Panc1 (cell line): ENCODE measurements around the gene WNK3.

ENCODE experiments used
- POLR2AphosphoS5 ChIP-seq: IDR thresholded peaks from 2 replicates; pipeline ENCODE4 v1.6.1; 2012; ENCODE audit warnings: mild to moderate bottlenecking, low read depth, low read length, moderate library complexity
- SIN3A ChIP-seq: IDR thresholded peaks from 2 replicates; pipeline ENCODE4 v1.6.1; 2012; ENCODE audit warnings: low read depth, mild to moderate bottlenecking, low read length, moderate library complexity, borderline replicate concordance; ENCODE audit not compliant: insufficient read depth
- TCF7L2 ChIP-seq: IDR thresholded peaks from 2 replicates; pipeline ENCODE4 v1.6.1; 2011; ENCODE audit warnings: mild to moderate bottlenecking, low read depth, low read length, inconsistent platforms
- TF ChIP-seq, protein P1 (sequence below): fragments of 450-650 bp; IDR thresholded peaks from 2 replicates; pipeline ENCODE4 v1.5.1; 2017; ENCODE audit warnings: mild to moderate bottlenecking
- TF ChIP-seq, protein P2 (sequence below), 2 experiments: IDR thresholded peaks; 2 replicates each; pipeline ENCODE4 v1.6.1; 2011 to 2012; ENCODE audit warnings: low read depth in 2 of 2, control low read depth in 1 of 2, low read length in 1 of 2, mild to moderate bottlenecking in 1 of 2, moderate library complexity in 1 of 2; ENCODE audit not compliant: insufficient read depth in 1 of 2

DNA sequence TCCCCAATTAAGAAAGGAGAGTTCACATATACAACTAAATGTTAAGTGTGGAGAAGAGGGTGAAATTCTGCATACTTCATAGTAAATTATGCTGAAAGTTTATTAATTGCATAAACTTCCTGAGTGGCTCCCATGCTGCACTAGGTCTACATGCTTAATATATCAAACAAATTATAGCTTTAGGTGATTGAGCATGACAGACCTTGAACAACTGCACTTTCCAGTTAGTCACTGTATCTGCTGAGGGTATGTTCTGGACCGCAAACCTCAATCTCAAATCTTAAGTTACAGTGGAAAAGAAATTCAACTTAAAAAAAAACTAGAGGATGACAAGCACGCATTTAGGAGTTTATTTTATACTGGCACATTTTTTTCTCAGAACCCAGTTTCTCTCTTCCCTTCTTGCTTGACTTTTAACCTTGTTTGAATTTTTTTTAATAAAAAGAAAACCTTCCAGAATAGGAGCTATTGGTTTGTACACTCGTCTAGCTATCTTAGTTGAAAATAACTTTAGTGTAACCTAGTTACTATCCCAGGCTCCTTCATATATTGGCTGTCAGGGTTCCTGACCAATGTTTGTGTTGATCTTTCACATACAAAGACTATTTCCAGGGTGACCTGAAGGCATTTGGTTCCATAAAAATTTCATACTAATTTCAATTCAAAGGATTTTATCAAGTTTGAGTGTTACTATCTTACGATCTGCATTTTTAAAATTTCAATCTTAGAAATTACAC, 164.6 kb downstream of the WNK3 start:
- TF ChIP-seq, protein P1, sequence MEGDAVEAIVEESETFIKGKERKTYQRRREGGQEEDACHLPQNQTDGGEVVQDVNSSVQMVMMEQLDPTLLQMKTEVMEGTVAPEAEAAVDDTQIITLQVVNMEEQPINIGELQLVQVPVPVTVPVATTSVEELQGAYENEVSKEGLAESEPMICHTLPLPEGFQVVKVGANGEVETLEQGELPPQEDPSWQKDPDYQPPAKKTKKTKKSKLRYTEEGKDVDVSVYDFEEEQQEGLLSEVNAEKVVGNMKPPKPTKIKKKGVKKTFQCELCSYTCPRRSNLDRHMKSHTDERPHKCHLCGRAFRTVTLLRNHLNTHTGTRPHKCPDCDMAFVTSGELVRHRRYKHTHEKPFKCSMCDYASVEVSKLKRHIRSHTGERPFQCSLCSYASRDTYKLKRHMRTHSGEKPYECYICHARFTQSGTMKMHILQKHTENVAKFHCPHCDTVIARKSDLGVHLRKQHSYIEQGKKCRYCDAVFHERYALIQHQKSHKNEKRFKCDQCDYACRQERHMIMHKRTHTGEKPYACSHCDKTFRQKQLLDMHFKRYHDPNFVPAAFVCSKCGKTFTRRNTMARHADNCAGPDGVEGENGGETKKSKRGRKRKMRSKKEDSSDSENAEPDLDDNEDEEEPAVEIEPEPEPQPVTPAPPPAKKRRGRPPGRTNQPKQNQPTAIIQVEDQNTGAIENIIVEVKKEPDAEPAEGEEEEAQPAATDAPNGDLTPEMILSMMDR, result no peak
- TF ChIP-seq POLR2AphosphoS5 (no peak), TCF7L2 (no peak), SIN3A (no peak)
- TF ChIP-seq, protein P2, sequence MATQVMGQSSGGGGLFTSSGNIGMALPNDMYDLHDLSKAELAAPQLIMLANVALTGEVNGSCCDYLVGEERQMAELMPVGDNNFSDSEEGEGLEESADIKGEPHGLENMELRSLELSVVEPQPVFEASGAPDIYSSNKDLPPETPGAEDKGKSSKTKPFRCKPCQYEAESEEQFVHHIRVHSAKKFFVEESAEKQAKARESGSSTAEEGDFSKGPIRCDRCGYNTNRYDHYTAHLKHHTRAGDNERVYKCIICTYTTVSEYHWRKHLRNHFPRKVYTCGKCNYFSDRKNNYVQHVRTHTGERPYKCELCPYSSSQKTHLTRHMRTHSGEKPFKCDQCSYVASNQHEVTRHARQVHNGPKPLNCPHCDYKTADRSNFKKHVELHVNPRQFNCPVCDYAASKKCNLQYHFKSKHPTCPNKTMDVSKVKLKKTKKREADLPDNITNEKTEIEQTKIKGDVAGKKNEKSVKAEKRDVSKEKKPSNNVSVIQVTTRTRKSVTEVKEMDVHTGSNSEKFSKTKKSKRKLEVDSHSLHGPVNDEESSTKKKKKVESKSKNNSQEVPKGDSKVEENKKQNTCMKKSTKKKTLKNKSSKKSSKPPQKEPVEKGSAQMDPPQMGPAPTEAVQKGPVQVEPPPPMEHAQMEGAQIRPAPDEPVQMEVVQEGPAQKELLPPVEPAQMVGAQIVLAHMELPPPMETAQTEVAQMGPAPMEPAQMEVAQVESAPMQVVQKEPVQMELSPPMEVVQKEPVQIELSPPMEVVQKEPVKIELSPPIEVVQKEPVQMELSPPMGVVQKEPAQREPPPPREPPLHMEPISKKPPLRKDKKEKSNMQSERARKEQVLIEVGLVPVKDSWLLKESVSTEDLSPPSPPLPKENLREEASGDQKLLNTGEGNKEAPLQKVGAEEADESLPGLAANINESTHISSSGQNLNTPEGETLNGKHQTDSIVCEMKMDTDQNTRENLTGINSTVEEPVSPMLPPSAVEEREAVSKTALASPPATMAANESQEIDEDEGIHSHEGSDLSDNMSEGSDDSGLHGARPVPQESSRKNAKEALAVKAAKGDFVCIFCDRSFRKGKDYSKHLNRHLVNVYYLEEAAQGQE (IDR thresholded peaks at IDR 0.05; ENCODE audit: insufficient read depth in 1 of 2, low read depth in 2 of 2, low read length in 1 of 2), result no peak
